Stimulated activated CD8-positive, alpha-beta memory T cell treated with anti-CD3 and anti-CD28 coated beads, Interleukin-4, amount 100 ng/mL, for 24 hours (primary cell): Measurements from ENCODE around the gene CLEC16A.
"Not testable (repeated sequence)": the region's sequence is repeated elsewhere in the genome, so short reads cannot be mapped to it uniquely, and the experiment has no call there.

ENCODE experiments used
- DNase-seq: peaks from one replicate; pipeline ENCODE4 v3.0.0-alpha.2; 2020; ENCODE audit warnings: low read depth

Gene CLEC16A

DNA sequence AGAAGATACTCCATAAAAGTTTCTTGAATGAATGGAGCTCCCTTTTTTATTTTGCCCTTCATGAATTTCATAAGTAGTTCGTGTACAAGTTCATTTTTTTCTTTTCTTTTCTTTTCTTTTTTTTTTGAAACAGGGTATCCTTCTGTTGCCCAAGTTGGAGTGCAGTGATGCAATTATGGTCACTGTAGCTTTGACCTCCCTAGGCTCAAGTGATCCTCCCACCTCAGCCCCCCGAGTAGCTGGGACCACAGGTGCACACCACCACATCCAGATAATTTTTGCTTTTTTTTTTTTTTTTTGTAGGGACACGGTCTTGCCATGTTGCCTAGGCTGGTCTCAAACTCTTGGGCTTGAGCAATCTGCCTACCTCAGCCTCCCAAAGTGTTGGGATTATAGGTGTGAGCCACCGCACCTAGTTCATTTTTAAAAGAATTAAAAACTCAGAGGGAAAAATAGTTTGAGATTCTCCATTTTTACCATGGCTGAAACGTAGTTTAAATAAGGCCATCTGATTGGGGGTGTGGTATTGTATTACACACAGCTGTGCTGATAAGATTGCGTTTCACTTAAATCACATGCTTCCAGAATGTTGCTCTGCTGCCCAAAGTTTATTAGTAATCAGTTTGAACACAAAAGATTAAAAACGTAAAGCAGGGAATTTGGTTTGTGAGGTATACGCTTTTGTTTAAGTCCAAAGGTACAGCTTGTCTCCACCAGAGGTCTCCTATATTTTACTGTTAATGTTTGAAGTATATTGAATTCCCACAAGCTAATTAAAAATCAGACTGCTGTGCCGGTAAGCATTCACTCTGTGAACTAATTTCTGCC is 157.5 kb downstream of the CLEC16A start:
- no peak for DNase-seq

GRCh38 chr16:11102523-11102898 is 158.1 kb downstream of the CLEC16A start:
- DNase-seq: no peak

DNA sequence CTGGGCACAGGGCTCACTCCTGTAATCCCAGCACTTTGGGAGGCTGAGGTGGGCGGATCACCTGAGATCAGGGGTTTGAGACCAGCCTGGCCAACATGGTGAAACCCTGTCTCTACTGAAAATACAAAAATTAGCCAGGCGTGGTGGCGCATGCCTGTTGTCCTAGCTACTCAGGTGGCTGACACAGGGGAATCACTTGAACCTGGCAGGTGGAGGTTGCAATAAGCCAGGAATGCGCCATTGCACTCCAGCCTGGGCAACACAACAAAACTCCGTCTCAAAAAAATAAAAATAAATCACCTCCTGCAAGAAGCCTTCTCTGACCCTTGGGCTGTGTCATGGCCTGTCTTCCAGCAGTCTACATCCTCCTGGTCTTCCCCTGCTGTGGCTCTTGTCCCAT is 158.9 kb downstream of the CLEC16A start:
- not testable (repeated sequence) for DNase-seq

GRCh38 chr16:11104168-11105037 is 160.0 kb downstream of the CLEC16A start:
- no peak for DNase-seq

GRCh38 chr16:11105038-11105903 is 160.9 kb downstream of the CLEC16A start:
- DNase-seq: no peak

DNA sequence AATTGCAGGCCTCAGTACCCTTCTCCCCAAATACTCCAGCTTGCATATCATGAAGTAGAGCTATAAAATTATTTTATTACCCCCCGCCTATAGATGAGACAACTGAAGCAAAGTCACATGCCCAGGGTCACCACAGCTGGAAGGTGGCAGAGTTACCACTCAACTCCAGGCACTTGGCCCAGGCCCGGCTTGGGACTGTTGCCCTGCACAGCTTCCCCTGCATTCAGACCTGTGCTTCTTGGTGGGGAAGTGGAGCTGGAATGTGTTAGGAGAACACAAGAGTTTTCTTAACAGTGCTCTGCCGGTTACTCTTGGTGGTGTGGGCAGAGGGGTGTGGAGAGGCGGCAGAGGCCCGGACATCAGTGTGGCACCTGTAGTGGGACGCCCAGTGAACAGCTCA is 162.4 kb downstream of the CLEC16A start:
- no peak for DNase-seq

GRCh38 chr16:11107780-11108465 is 163.6 kb downstream of the CLEC16A start:
- no peak for DNase-seq

DNA sequence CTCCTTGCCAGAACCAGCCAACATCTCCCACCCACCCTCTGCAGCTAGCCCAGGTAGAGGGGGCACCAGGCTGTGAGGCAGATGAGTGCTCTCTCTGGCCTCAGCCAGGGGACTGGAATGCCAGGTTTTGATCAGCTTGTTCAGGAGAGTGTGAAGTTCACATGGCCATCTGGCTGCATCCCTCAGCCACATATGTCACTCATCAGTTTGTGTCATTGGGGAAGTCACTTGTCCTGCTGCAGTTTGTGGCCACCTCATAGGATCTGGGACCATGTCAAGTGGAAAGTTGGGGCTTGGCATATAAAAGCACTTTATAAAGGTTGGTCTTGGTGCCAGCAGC is 164.1 kb downstream of the CLEC16A start:
- DNase-seq: no peak

DNA sequence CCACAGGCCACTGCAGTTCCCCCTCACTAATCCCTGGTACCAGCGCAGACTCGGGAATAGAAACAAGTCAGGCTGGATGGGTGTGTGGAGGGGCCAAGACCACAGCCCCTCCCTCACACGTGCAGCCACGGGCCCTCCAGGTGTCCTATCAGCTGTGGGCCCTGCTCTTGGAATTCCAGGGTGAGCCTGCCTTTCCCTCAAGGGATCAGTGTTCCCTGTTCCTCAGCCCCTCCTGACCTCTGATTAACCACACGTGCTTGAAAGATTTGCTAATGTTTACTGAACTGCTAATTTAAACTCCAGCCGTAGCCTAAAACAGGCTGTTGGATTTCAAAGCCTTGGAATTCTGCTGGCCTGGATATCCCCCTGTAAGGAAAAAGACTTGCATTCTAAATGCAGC is 165.2 kb downstream of the CLEC16A start:
- DNase-seq: no peak

DNA sequence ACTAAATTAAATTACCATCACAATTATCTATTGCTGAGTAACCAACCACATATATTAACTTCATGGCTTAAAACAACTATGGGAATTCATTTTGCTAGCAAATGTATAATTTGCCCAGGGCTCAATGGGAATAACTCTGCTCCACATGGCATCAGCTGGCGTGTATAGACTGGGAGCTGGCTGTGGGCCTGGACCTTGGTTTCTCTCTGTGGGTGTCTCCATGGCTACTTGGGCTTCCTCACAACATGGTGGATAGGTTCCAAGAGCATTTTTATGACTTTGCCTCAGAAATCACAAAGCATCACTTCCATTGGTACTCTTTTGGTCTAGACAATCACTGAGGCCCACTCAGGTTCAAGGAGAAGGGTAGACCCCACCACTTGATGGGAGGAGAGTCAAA is 166.8 kb downstream of the CLEC16A start:
- DNase-seq: no peak

DNA sequence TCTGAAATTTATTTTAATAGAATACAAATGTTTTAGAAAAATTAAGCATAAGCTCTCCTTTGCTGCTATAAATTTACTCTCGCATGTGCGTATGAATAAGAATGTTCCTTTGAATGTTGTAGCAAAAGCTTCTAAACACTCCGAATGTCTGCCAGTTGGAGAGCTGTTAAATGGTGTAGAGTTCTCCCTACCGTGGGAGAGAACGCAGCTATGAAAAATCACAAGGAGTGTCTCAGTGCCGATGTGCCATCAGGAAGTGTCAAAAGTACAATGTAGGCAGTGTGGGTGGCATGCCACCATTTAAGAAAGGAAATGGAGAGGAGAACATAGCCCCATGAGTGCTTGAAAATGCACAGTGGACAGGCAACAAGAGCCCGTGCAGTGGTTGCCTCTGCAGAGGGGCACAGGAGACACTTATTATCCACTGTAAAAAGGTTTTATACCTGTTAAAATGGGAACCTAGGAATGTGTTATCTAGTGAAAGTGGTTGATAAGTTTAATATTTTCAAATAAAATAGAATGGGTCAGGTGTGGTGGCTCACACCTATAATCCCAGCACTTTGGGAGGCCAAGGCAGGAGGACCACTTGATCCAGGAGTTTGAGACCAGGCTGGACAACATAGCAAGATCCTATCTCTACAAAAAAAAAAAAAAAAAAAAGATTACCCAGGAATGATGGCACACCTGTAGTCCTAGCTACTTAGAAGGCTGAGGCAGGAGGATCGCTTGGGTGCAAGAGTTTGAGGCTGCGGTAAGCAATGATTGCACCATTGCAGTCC is 167.7 kb downstream of the CLEC16A start:
- DNase-seq: no peak

- no peak for DNase-seq
Observed at GRCh38 chr16:11112723-11113348, 168.5 kb downstream of the CLEC16A start.

DNA sequence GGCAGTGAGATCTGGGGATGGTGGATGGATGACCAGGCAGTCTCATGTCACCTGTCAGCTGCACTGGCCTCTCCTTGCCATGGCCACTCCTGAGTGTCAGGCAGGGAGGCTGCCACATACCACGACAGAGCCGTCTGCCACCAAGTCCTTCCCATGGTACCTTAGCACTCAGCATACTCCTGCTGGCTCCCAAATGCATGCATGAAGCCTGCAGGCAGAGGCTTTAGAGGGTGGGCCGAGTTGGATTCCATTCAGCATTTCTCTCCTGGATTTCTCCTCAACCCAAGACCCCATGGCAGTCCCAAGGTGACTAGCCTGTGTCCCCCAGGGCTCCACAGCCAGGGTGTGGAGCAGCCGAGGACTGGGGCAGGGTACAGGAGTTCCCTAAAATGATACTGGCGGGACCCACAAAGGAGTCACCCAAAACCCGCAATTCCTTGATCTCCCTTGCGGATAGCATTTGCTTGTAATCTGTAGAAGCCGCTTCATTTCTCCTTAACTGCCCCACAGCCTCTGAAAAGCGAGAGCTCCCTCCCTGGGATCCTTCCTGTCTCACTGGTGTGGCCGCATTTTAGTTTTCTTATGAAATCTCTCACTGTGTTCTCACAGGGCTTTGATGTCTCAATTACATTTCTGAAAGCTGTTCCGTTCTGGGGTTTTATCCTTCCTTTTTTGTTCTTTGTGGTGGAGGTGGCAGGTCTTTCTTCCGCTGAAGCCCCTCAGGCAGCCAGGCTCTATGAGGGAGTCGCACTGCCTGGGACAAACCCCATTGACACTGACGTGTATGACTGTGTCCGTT is 170.2 kb downstream of the CLEC16A start:
- no peak for DNase-seq

- DNase-seq: no peak
Observed at GRCh38 chr16:11117576-11118211, 173.3 kb downstream of the CLEC16A start.

DNA sequence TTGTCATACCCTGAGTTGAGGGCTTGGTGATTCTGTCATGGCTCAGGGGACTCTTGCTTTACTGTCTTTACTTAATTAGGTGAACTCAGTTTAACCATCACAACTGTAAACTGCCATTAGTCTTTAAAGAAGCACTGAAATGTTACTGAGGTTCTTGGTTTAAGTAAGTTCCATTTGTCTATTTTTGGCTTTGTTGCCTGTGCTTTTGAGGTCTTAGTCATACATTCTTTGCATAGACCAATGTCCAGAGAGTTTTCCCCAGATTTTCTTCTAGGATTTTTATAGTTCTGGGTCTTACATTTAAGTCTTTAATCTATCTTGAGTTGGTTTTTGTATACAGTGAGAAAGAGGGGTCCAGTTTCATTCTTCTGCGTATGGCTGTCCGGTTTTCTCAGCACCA is 174.1 kb downstream of the CLEC16A start:
- DNase-seq: no peak

GRCh38 chr16:11121083-11121608 is 176.8 kb downstream of the CLEC16A start:
- no peak for DNase-seq

GRCh38 chr16:11121914-11122692 is 177.7 kb downstream of the CLEC16A start:
- DNase-seq: no peak

DNA sequence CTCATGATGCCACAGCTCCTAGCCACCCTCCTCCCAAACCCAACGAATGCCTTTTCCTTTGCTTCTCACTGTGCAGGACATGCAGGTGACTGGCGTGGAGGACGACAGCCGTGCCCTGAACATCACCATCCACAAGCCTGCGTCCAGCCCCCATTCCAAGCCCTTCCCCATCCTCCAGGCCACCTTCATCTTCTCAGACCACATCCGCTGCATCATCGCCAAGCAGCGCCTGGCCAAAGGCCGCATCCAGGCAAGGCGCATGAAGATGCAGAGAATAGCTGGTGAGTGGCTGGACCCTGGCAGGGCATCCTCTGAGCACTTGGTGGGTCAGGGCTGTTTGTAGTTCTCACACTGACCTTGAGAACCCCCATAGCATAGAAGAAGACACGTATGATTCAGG is 179.3 kb downstream of the CLEC16A start:
- no peak for DNase-seq
